ENCODE results near the gene PRDX2.

PRDX2 gene

GRCh38 chr19:12773571-12773970 lies 28.0 kb downstream of the PRDX2 start:
- H3K4me3 ChIP-seq (ENCODE audit: low read depth, low read length): no peak overlapping the region
- peak; percentile 36 for TF ChIP-seq CTCF (IDR thresholded peaks at IDR 0.05; ENCODE audit: low read depth, low read length)

- no peak for TF ChIP-seq CTCF (IDR thresholded peaks at IDR 0.05; ENCODE audit: low read depth, low read length)
- H3K4me3 ChIP-seq (ENCODE audit: low read depth, low read length): no peak overlapping the region
These were observed 29.3 kb downstream of the PRDX2 start for GRCh38 chr19:12772323-12772722.

GRCh38 chr19:12770922-12771321 lies 30.7 kb downstream of the PRDX2 start:
- H3K4me3 ChIP-seq (ENCODE audit: low read depth, low read length): no peak overlapping the region
- TF ChIP-seq CTCF (IDR thresholded peaks at IDR 0.05; ENCODE audit: low read depth, low read length): no peak

GRCh38 chr19:12769689-12770088 lies 31.9 kb downstream of the PRDX2 start:
- TF ChIP-seq CTCF (IDR thresholded peaks at IDR 0.05; ENCODE audit: low read depth, low read length): no peak
- H3K4me3 ChIP-seq (ENCODE audit: low read depth, low read length): no peak overlapping the region

- TF ChIP-seq CTCF (IDR thresholded peaks at IDR 0.05; ENCODE audit: low read depth, low read length): no peak
- H3K4me3 ChIP-seq (ENCODE audit: low read depth, low read length): no peak overlapping the region
These were observed 33.9 kb downstream of the PRDX2 start for GRCh38 chr19:12767666-12768065.

- H3K4me3 ChIP-seq (ENCODE audit: low read depth, low read length): no peak overlapping the region
These were observed 34.5 kb downstream of the PRDX2 start for GRCh38 chr19:12767150-12767549.

GRCh38 chr19:12766051-12766521 lies 35.5 kb downstream of the PRDX2 start:
- peak; percentile 45 for TF ChIP-seq CTCF (IDR thresholded peaks at IDR 0.05; ENCODE audit: low read depth, low read length)

More at GRCh38 chr19:12767150-12767549, 34.5 kb downstream of the PRDX2 start:
- TF ChIP-seq CTCF (IDR thresholded peaks at IDR 0.05; ENCODE audit: low read depth, low read length): no peak

More at GRCh38 chr19:12766051-12766521, 35.5 kb downstream of the PRDX2 start:
- peak overlapping the region; percentile 51 for H3K4me3 ChIP-seq (ENCODE audit: low read depth, low read length)
